ACHN (cell line): ENCODE results near the gene ZNF423.
A peak's percentile ranks its signal among the peaks of the same experiment; 100 is the strongest.

Experiments used
- DNase-seq: peaks from one replicate; pipeline ENCODE4 v3.0.0-alpha.2; 2015
- in situ Hi-C: cut with HindIII; loops from 2 replicates; pipeline ENCODE4 v1.10.0; 2017; ENCODE audit warnings: low sequenced_read_pairs, low pct_ligation_motif_present, low pct_unique_long_range_greater_than_20kb

The ZNF423 gene

DNA sequence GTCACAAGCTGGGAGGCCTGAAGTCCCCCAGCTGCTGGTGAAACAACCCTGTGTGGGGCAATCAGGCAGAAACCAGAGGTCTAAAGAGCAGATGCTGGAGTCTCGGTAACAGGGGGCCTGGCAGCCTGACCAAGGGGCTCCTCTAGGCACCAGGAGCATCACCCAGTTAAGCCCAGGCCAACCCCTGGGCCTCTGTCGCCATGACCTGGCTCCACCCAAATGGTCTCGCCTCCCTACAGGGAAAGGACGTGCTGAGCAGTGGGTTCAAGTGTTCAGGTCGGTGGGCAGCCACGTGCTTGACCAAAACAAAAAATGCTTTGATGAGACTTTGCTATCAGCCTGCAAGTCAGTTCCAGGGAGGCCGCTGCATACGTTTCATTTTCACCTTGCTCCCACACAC is 240.3 kb downstream of the ZNF423 start:
- no peak for DNase-seq
- in situ Hi-C loops: no loop called here

DNA sequence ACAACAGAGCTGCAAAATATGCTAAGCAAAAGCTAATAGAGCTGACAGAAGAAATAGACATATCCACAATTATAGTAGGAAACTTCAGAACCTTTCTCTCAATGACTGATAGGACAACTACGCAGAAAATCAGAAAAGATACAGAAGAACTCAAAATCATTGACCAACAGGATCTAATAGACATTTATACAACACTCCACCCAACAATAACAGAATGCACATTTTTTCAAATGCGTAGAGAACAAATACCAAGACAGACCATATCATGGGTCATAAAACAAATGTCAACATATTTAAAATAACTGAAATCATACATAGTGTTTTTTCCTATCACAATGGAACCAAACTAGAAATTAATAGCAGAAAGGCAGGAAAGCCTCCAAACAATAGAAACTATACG is 244.9 kb downstream of the ZNF423 start:
- DNase-seq: no peak
- in situ Hi-C loops: no loop called here

DNA sequence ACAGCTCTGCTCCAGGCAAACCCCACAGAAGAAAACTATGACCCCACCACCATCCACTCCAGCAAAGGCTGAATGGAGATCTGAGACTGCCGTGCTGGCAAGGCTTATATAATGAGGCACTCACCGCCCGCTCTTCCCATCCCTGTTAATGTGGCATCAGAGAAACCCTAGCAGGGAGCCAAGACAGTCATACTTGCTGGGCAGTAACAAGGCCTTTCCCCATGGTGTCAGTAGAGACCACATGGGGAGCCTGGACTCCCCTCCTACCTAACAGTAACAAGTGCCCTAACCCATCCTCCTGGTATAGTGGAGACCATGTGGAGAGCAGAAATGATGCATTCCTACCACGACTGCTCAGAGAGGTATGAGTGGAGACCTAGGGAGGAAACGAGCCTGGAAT is 247.1 kb downstream of the ZNF423 start:
- DNase-seq: peak; percentile 16
- in situ Hi-C loops: no loop called here

- no peak for DNase-seq
- in situ Hi-C loops: no loop called here
Observed at GRCh38 chr16:49608098-49608497, 247.8 kb downstream of the ZNF423 start.

DNA sequence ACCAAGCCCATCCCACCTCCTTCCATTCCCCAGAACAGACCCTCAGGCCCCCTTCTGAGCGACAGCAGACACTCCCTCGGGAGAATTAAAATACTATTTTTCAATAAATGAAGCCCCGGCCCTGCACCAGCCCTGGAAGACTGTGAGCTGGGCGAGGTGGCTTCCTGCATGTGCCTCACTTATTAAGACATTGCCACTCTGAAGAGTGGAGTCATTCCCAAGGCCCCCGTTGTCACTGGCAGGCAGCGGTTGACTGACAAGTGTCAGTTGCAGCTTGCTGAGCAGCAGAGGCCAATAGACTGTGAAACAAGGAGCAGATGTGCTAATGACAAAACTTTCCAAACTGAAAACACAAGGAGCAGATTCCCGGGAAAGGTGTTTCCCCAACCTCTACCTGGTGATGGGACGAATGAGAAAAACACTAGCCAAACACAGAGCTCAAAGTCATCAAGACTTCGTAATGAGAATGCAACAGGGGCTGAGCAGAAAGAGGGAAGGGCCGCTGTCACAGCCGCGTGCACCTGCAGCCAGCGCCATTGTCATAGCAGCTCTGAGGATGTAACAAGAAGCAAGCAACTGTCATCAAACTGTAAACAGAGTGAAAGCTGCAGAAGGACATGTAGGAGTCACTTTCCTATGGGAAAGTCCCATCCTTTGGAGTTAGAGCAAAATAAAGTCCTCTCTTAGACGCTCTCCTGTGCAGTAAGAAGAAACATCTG is 250.2 kb downstream of the ZNF423 start:
- DNase-seq: no peak
- in situ Hi-C loops: no loop called here

DNA sequence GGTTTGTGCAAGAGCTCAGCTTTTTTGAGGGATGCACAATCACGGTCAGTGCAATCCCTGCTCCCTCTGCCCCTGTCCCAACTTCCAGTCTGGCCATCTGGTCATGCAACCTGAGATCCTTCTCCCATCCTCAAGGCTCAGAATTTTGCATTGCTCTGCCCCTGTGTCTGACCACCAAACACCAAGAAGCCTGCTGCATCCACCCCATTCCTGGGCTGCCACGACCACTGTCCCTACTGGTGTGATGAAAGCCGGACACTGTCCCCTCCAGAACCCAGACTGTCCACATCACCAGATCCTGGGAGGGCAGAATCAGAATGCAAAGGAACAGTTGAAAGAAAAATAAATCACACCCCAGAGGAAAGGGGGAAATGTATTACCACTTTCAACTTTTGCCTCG is 251.3 kb downstream of the ZNF423 start:
- DNase-seq: no peak
- in situ Hi-C loops: no loop called here

- in situ Hi-C loops: no loop called here
- DNase-seq: no peak
Observed at GRCh38 chr16:49603956-49604355, 252.0 kb downstream of the ZNF423 start.

GRCh38 chr16:49602976-49603310 is 253.0 kb downstream of the ZNF423 start:
- DNase-seq: no peak
- in situ Hi-C loops: no loop called here

DNA sequence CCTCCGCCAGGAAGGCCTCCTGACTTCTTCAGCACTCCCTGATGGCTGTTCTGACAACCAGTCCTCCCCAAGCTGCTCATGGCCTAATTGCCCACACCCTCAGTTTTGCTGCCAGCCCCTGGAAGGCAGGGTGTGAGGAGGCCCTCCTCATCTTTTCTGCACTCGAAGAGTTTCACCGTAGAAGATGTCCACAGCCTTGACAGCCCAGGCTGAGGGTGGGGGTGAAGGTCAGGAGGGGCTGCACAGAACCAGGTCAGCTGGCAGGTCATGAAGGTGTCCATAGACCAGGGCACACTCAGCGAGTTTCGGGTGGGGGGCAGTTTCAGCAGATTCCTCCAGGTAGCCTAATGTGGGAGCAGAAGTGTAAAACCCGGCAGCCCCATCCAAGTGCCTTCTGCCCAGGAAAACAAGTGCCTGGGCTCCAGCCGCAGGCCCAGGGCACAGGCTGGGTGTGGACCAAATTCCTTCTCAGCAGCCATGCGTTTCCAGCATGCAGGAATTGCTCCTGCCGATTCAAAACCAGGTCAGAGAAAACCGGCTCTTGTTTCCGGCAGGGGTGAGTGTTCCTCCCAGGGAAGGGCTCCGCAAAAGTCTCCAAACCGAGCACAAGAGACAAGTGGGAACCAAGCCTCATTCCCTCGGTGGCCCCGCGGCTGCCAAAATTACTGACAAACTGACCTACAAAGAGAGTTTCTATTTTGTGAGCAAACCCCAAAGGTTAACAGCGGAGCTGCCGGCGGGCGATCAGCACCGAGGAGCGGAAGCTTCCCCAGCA is 253.5 kb downstream of the ZNF423 start:
- DNase-seq: peak; percentile 28
- in situ Hi-C loops: no loop called here

DNA sequence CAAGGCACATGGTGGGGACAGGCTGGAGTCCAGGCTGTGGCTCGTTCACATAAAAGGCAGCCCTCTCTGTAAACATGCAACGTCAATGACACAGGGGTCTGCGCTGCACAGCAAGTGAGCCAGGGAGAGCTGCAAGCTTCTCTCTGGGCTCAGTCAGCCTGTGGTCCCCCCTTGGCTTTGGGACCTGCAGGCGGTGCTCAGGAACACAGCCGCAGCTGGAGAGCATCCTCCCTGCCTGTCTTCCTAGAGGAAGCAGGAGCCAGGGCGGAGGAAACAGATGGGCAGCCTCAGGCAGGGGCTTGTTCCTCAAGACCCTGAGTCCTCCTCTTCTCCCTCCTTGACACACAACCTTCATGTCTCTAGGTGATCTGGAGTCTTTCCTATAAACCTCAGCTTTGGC is 254.3 kb downstream of the ZNF423 start:
- no peak for DNase-seq
- in situ Hi-C loops: no loop called here

DNA sequence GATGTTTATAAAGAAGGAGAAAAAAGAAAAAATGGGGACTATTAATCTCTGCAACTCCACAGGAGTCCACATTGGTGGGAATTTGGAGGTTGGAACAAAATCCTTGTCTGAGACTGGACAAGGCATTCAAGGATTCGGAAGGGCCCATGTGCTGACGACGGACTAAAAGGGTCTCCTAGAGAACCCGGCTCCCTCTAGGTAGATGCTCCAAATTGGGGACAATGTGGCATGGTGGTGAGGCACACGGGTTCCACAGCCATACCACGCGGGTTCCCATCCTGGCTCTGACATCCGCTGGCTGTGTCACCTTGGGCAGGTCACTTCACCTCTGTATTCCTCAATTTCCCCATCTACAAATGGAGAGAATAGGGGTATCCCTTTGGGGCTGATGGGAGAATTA is 254.9 kb downstream of the ZNF423 start:
- DNase-seq: no peak
- in situ Hi-C loops: no loop called here

DNA sequence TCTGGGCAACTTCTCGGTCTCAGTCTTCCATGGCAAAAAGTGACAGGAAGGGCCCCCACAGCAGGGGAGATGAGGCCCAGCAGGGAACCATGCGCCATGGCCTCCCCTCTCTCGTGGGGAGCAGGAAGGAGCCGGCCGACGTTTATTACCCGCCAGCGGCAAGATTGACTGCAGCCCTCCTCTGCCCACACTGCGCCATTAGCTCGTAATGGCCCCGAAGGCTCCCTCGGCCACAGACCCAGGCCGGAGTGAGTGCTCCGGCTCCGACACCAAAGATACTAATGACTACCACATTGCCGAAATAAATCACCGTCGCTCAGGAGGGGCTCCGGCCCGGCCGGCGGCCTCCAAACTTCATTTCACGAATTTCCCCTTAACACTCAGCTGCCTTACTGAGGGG is 255.4 kb downstream of the ZNF423 start:
- in situ Hi-C loops: no loop called here
- DNase-seq: no peak

DNA sequence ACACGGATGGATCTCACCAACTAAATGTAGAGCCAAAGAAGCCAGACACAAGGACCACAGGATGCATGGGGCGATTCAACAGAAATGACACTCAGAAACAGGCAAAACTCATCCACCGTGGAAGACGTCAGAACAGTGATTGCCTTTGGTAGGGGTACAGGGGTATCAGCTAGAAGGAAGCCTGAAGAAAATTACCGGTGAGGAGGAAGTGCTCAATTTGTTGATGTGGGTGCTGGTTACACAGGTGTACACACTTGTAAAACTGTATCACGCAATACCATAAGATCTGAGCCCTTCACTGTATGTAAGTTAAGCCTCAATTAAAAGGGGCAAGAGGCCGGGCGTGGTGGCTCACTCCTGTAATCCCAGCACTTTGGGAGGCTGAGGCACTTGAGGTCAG is 256.2 kb downstream of the ZNF423 start:
- no peak for DNase-seq
- in situ Hi-C loops: no loop called here

DNA sequence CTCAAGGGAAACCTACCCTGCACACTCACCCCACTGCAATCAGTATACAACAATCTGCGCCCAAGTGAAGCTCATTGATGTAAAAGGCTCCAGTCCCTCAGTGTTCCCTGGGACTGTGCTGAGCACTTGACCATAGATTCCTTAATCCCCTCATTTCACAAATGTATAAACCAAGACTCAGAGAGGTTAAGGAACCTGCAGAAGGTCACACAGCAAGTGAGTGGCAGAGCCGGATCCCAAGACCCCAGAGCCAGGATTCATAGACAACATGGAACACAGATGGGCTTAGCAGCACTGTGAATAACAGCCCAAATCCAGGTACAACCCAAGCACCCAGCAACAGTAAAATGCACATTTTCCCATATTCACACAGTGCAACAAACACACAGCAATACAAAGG is 256.6 kb downstream of the ZNF423 start:
- DNase-seq: no peak
- in situ Hi-C loops: no loop called here

DNA sequence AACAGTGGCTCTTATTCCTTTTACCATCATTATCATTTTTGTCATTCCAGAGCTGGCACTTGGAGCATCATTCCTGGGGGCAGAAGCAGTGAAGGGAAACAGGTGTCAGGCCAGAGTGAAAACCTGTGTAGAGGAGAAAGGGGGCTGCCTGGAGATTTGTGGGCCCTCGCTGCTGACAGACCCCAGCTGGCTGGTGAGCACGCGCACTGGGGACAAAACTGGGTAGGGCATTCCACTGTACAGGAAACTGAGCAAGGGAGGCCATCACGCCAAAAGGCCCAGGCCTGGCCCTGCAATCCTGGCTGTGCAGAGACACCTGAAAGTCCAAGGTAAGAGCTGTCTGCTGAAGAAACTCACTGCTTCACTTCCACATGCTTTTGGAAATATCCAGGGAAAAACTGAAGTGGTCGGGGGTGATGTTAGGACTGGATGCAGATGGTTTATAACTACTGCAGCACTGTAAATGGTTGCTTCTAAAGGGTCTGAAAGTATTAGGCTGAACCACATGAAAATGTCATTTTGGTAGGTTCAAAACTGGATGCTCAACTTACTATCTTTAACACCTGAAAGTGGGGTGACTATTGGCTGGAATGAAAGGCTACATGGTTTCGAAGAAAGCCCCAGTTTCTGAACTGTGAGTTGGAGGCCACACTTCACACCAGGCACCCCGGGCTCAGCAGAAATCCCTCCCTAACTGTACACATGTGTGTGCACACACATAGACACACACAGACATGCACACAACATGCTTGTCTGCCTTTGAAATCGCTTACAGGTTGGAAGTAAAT is 257.3 kb downstream of the ZNF423 start:
- in situ Hi-C loops: no loop called here
- no peak for DNase-seq

- no peak for DNase-seq
- in situ Hi-C loops: no loop called here
Observed at GRCh38 chr16:49597796-49598195, 258.1 kb downstream of the ZNF423 start.

DNA sequence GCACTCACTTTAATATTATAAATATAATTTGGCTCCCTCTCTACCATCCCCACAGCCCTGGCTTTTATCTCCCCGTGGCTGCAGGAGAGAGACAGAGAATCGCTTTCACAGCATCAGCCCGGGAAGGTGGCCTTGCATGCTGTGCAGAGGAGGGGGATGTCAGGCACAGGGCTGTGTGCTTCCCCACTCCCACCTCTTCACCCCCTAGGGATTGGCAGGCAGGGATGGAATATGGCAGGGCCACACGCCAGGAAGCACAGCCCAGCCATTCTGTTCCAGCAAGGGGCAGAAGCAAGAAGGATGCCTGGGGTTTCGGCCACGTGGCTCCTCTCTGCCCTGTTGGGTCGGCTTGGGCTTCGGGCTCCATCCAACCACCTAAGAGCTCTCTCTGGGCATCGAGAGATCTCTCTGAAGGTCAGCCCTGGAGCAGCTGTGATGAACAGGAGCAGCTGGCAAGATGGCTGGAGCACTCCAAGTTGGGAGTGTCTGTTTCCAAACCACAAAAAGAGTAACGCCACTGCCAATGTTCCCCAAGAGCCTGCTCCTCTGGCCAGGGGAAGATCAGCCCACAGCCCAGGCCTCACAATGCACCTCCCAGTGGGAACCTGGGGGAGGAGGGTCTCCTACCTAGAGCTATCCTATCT is 259.1 kb downstream of the ZNF423 start:
- DNase-seq: no peak
- in situ Hi-C loops: no loop called here

- in situ Hi-C loops: no loop called here
- DNase-seq: no peak
Observed at GRCh38 chr16:49596068-49596467, 259.8 kb downstream of the ZNF423 start.
